HG03108 (cell line): ENCODE data around the gene SEC61A2.

Experiments
- ATAC-seq: cut with Tn5 transposase; IDR thresholded peaks from one replicate; pipeline ENCODE4 v1.9.1; 2021; ENCODE audit warnings: moderate library complexity; ENCODE audit not compliant: unreplicated experiment

The SEC61A2 gene

GRCh38 chr10:12195603-12196506 lies 66.4 kb downstream of the SEC61A2 start, which contains the start of the genes CDC123 and NUDT5:
Gene CDC123, plus strand, starts transcription at chr10:12196188. Its CDS starts 58 bp downstream, at chr10:12196246.
Gene NUDT5, minus strand, starts transcription at chr10:12195891. Its CDS starts 9,600 bp downstream, at chr10:12186291.
- ATAC-seq, result peak; percentile 78

GRCh38 chr10:12196531-12197211 lies 67.2 kb downstream of the SEC61A2 start:
- ATAC-seq, result no peak

GRCh38 chr10:12198156-12198555 lies 68.7 kb downstream of the SEC61A2 start:
- no peak for ATAC-seq

- ATAC-seq, result no peak
Observed at GRCh38 chr10:12200850-12201249, 71.4 kb downstream of the SEC61A2 start.

- no peak for ATAC-seq
Observed at GRCh38 chr10:12201543-12201942, 72.1 kb downstream of the SEC61A2 start.

GRCh38 chr10:12202226-12202625 lies 72.7 kb downstream of the SEC61A2 start:
- ATAC-seq, result no peak

- no peak for ATAC-seq
Observed at GRCh38 chr10:12205082-12205481, 75.6 kb downstream of the SEC61A2 start.

- no peak for ATAC-seq
Observed at GRCh38 chr10:12207114-12207513, 77.6 kb downstream of the SEC61A2 start.

GRCh38 chr10:12208460-12208859 lies 79.0 kb downstream of the SEC61A2 start:
- no peak for ATAC-seq

- ATAC-seq, result no peak
Observed at GRCh38 chr10:12212454-12212853, 83.0 kb downstream of the SEC61A2 start.

- ATAC-seq, result no peak
Observed at GRCh38 chr10:12213621-12214020, 84.1 kb downstream of the SEC61A2 start.

GRCh38 chr10:12214093-12214492 lies 84.6 kb downstream of the SEC61A2 start:
- no peak for ATAC-seq

- no peak for ATAC-seq
Observed at GRCh38 chr10:12214763-12215218, 85.3 kb downstream of the SEC61A2 start.
